Neural progenitor cell (in vitro differentiated cells): ENCODE results near the gene MAT2B. TPM values are rescaled to one million over a fixed set of nuclear protein-coding genes. Genes with fewer than 3 reads are reported as not detected.

Experiments used
- DNase-seq: peaks from one replicate; pipeline ENCODE4 v3.0.0-alpha.2; 2016; ENCODE audit warnings: low spot score
- H2AFZ ChIP-seq: fragments of 200-600 bp; sonication (generic); replicated peaks from 2 replicates; pipeline ENCODE4 v1.6.1; 2016; ENCODE audit warnings: antibody characterized with exemption
- H3F3A ChIP-seq: fragments of 200-600 bp; sonication (generic); 2 replicates; pipeline ENCODE4 v1.6.1; 2016; ENCODE audit warnings: antibody characterized with exemption, low read depth
- H3K27ac ChIP-seq: fragments of 200-600 bp; sonication (generic); 2 replicates; pipeline ENCODE4 v1.5.1; 2016; ENCODE audit warnings: mild to moderate bottlenecking
- H3K27me3 ChIP-seq: fragments of 200-600 bp; sonication (generic); 2 replicates; pipeline ENCODE4 v1.6.1; 2016; ENCODE audit warnings: mild to moderate bottlenecking, moderate library complexity
- H3K36me3 ChIP-seq: fragments of 200-600 bp; sonication (generic); 2 replicates; pipeline ENCODE4 v1.5.1; 2016
- H3K4me1 ChIP-seq: fragments of 200-600 bp; sonication (generic); 2 replicates; pipeline ENCODE4 v1.6.1; 2016; ENCODE audit warnings: mixed run types
- H3K4me2 ChIP-seq: fragments of 200-600 bp; sonication (generic); 2 replicates; pipeline ENCODE4 v1.6.1; 2016
- H3K4me3 ChIP-seq: fragments of 200-600 bp; sonication (generic); 2 replicates; pipeline ENCODE4 v1.5.1; 2016
- H3K79me2 ChIP-seq: fragments of 200-600 bp; sonication (generic); 2 replicates; pipeline ENCODE4 v1.6.1; 2016; ENCODE audit warnings: low read depth
- H3K9ac ChIP-seq: fragments of 200-600 bp; sonication (generic); 2 replicates; pipeline ENCODE4 v1.6.1; 2016
- H3K9me3 ChIP-seq: fragments of 200-600 bp; sonication (generic); 2 replicates; pipeline ENCODE4 v1.5.1; 2016; ENCODE audit warnings: low read depth
- H4K20me1 ChIP-seq: fragments of 200-600 bp; sonication (generic); 2 replicates; pipeline ENCODE4 v1.6.1; 2016; ENCODE audit warnings: low read depth
- H3K27ac Mint-ChIP-seq: 3 replicates; pipeline ENCODE4 v1.8.0; 2021; ENCODE audit warnings: mixed read lengths
- H3K27me3 Mint-ChIP-seq: 2 replicates; pipeline ENCODE4 v1.8.0; 2022; ENCODE audit warnings: low read depth, mild to moderate bottlenecking, inconsistent platforms, moderate library complexity, mixed read lengths; ENCODE audit not compliant: insufficient read depth
- H3K36me3 Mint-ChIP-seq: 3 replicates; pipeline ENCODE4 v1.8.0; 2021; ENCODE audit warnings: mixed read lengths
- H3K4me1 Mint-ChIP-seq: 3 replicates; pipeline ENCODE4 v1.8.0; 2021; ENCODE audit warnings: mixed read lengths
- H3K4me3 Mint-ChIP-seq: 3 replicates; pipeline ENCODE4 v1.8.0; 2021; ENCODE audit warnings: mild to moderate bottlenecking, moderate library complexity, mixed read lengths
- H3K9me3 Mint-ChIP-seq: 3 replicates; pipeline ENCODE4 v1.8.0; 2020; ENCODE audit warnings: mixed read lengths
- CTCF ChIP-seq: fragments of 200-600 bp; sonication (generic); IDR thresholded peaks from 2 replicates; pipeline ENCODE4 v1.5.1; 2017; ENCODE audit warnings: antibody characterized with exemption, mild to moderate bottlenecking
- EZH2 ChIP-seq: fragments of 200-600 bp; sonication (generic); IDR thresholded peaks from 2 replicates; pipeline ENCODE4 v1.6.1; 2017; ENCODE audit warnings: antibody characterized with exemption, mild to moderate bottlenecking, moderate library complexity
- EZH2phosphoT487 ChIP-seq: fragments of 200-600 bp; sonication (generic); IDR thresholded peaks from 2 replicates; pipeline ENCODE4 v1.6.1; 2017; ENCODE audit warnings: antibody characterized with exemption
- total RNA-seq: library from RNA; depleted of rRNA; stranded (reverse); fragments of >200 nt; gene quantifications from 2 replicates; pipeline ENCODE4 v1.2.3, GENCODE V29; 2015; ENCODE audit warnings: low replicate concordance

Gene MAT2B
- total RNA-seq, 1 donor from 2014 or later = 69.0 TPM

- no peak overlapping the region for H3K27ac Mint-ChIP-seq
- no peaks in the 10 kb centered on the region for H3K36me3 ChIP-seq
- H3K36me3 Mint-ChIP-seq = no peaks in the 10 kb centered on the region
- peaks cover 2% of the 10 kb centered on the region for H3K9me3 Mint-ChIP-seq
- H3K79me2 ChIP-seq = no peaks in the 10 kb centered on the region
- H3K4me3 Mint-ChIP-seq = no peak overlapping the region
- H3K9ac ChIP-seq = no peak overlapping the region
- peaks cover 2% of the 10 kb centered on the region for H3K27me3 Mint-ChIP-seq
- peaks cover 7% of the 10 kb centered on the region for H4K20me1 ChIP-seq
- peaks cover 18% of the 10 kb centered on the region for H3K4me1 Mint-ChIP-seq
- DNase-seq = no peak
- H3K9me3 ChIP-seq = no peaks in the 10 kb centered on the region
- no peak overlapping the region for H3K27ac ChIP-seq
- no peak overlapping the region for H3K4me2 ChIP-seq
- no peak overlapping the region for H2AFZ ChIP-seq
- H3F3A ChIP-seq = peaks cover 24% of the 10 kb centered on the region
- H3K27me3 ChIP-seq = no peaks in the 10 kb centered on the region
- TF ChIP-seq EZH2 (no peak), CTCF (no peak), EZH2phosphoT487 (no peak)
- no peak overlapping the region for H3K4me3 ChIP-seq
- H3K4me1 ChIP-seq = peaks cover 22% of the 10 kb centered on the region
Measured at GRCh38 chr5:163531272-163531671, 25.9 kb downstream of the MAT2B start.

GRCh38 chr5:163532171-163533084 lies 27.0 kb downstream of the MAT2B start:
- H3K9me3 Mint-ChIP-seq = peaks cover 2% of the 10 kb centered on the region
- TF ChIP-seq EZH2 (no peak), EZH2phosphoT487 (no peak), CTCF (no peak)
- H3K4me2 ChIP-seq = peak overlapping the region; percentile 71
- DNase-seq = no peak
- no peak overlapping the region for H2AFZ ChIP-seq
- peaks cover 22% of the 10 kb centered on the region for H3K4me1 ChIP-seq
- H3K36me3 ChIP-seq = no peaks in the 10 kb centered on the region
- H3F3A ChIP-seq = peaks cover 24% of the 10 kb centered on the region
- H3K4me3 ChIP-seq = peak overlapping the region; percentile 24
- H3K27ac Mint-ChIP-seq = no peak overlapping the region
- H4K20me1 ChIP-seq = peaks cover 7% of the 10 kb centered on the region
- no peak overlapping the region for H3K4me3 Mint-ChIP-seq
- no peaks in the 10 kb centered on the region for H3K27me3 ChIP-seq
- H3K79me2 ChIP-seq = no peaks in the 10 kb centered on the region
- H3K27ac ChIP-seq = no peak overlapping the region
- peaks cover 18% of the 10 kb centered on the region for H3K4me1 Mint-ChIP-seq
- H3K9ac ChIP-seq = no peak overlapping the region
- peaks cover 2% of the 10 kb centered on the region for H3K27me3 Mint-ChIP-seq
- H3K36me3 Mint-ChIP-seq = no peaks in the 10 kb centered on the region
- H3K9me3 ChIP-seq = no peaks in the 10 kb centered on the region

- H3K27me3 Mint-ChIP-seq = peaks cover 2% of the 10 kb centered on the region
- Histone ChIP-seq H3K27ac (peak overlapping the region; percentile 47), H3K79me2 (no peaks in the 10 kb centered on the region), H4K20me1 (peaks cover 7% of the 10 kb centered on the region), H3K27me3 (no peaks in the 10 kb centered on the region), H3K9me3 (no peaks in the 10 kb centered on the region), H3K4me1 (peaks cover 22% of the 10 kb centered on the region), H3K4me2 (peak overlapping the region; percentile 71), H2AFZ (no peak overlapping the region), H3K9ac (no peak overlapping the region), H3K4me3 (peak overlapping the region; percentile 24), H3K36me3 (no peaks in the 10 kb centered on the region), H3F3A (peaks cover 24% of the 10 kb centered on the region)
- peak overlapping the region; percentile 50 for H3K4me3 Mint-ChIP-seq
- no peak for TF ChIP-seq EZH2
- TF ChIP-seq EZH2phosphoT487 = peak; percentile 57
- TF ChIP-seq CTCF = no peak
- H3K36me3 Mint-ChIP-seq = no peaks in the 10 kb centered on the region
- H3K4me1 Mint-ChIP-seq = peaks cover 18% of the 10 kb centered on the region
- H3K27ac Mint-ChIP-seq = no peak overlapping the region
- peaks cover 2% of the 10 kb centered on the region for H3K9me3 Mint-ChIP-seq
- peak; percentile 70 for DNase-seq
Measured at GRCh38 chr5:163533223-163533622, 27.8 kb downstream of the MAT2B start.
